Activated B cell treated with CpG ODN at 0.5 μM for 24 hours (primary cell): ENCODE data around the gene ANO5. TPM values are rescaled to one million over a fixed set of nuclear protein-coding genes. Genes with fewer than 3 reads are reported as not detected.

Experiments used
- ATAC-seq: fragments of 200-7000 bp; cut with Tn5 transposase; one replicate; pipeline ENCODE4 v1.10.0; 2021; ENCODE audit warnings: low read depth, mild to moderate bottlenecking, moderate library complexity
- CTCF ChIA-PET: fragments of 350-600 bp; sonication (Branson Sonifier 250); formaldehyde crosslinking; loops from one replicate; lab custom pipeline; 2021; ENCODE audit warnings: antibody characterized with exemption; lab: Charles Lee
- POLR2A ChIA-PET: fragments of 350-600 bp; sonication (Branson Sonifier 250); formaldehyde crosslinking; loops from one replicate; lab custom pipeline; 2021; ENCODE audit warnings: antibody characterized with exemption; lab: Charles Lee
- DNase-seq: peaks from one replicate; pipeline ENCODE4 v3.0.0; 2022
- H3K27ac Mint-ChIP-seq: one replicate; pipeline ENCODE4 v1.8.0; 2020; ENCODE audit warnings: mixed read lengths
- H3K27me3 Mint-ChIP-seq: one replicate; pipeline ENCODE4 v1.8.0; 2021; ENCODE audit warnings: mixed read lengths
- H3K36me3 Mint-ChIP-seq: one replicate; pipeline ENCODE4 v1.8.0; 2021; ENCODE audit warnings: low read depth, mixed read lengths
- H3K4me1 Mint-ChIP-seq: one replicate; pipeline ENCODE4 v1.8.0; 2021; ENCODE audit warnings: mixed read lengths
- H3K4me3 Mint-ChIP-seq: one replicate; pipeline ENCODE4 v1.8.0; 2020; ENCODE audit warnings: mild to moderate bottlenecking, mixed read lengths
- H3K9me3 Mint-ChIP-seq: one replicate; pipeline ENCODE4 v1.8.0; 2020; ENCODE audit warnings: mixed read lengths
- intact Hi-C: fragments of 100-400 bp; cut with micrococcal nuclease; formaldehyde crosslinking; loops from one replicate; pipeline ENCODE4 v1.15.1; 2024
- total RNA-seq: library from RNA; stranded (reverse); gene quantifications from 2 replicates; pipeline ENCODE4 v1.2.3, GENCODE V29; 2022
- TF ChIP-seq, protein P1 (sequence below): fragments of 200-600 bp; IDR thresholded peaks from one replicate; pipeline ENCODE4 v1.8.0; 2022; ENCODE audit warnings: antibody characterized with exemption, mild to moderate bottlenecking

Gene ANO5
- total RNA-seq, 1 donor from 2014 or later: not detected

DNA sequence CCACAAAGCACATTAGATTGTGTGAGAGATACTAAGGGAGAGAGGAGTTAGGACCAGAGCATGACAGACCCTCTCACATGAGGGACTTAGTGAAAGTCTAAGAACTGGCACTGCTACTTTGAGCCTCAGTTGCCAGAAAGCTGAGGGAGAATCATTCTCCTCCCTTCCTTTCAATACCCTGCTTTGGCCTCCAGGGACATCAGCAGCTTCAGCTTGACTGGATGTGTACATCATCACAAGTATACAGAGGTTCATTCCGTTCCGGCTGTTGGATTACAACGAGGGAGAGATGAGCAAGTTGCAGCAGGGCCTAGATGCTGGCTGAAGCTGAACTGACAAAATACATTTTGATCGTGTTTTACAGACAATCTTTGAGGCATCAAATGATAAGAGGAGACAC, 15.7 kb upstream of the ANO5 start:
- Mint-ChIP-seq H3K27me3 (no peaks in the 10 kb centered on the region), H3K36me3 (no peaks in the 10 kb centered on the region), H3K4me1 (no peaks in the 10 kb centered on the region), H3K9me3 (no peaks in the 10 kb centered on the region), H3K4me3 (no peak overlapping the region), H3K27ac (no peak overlapping the region)
- DNase-seq: no peak
- intact Hi-C loops: no loop called here
- TF ChIP-seq, protein P1, sequence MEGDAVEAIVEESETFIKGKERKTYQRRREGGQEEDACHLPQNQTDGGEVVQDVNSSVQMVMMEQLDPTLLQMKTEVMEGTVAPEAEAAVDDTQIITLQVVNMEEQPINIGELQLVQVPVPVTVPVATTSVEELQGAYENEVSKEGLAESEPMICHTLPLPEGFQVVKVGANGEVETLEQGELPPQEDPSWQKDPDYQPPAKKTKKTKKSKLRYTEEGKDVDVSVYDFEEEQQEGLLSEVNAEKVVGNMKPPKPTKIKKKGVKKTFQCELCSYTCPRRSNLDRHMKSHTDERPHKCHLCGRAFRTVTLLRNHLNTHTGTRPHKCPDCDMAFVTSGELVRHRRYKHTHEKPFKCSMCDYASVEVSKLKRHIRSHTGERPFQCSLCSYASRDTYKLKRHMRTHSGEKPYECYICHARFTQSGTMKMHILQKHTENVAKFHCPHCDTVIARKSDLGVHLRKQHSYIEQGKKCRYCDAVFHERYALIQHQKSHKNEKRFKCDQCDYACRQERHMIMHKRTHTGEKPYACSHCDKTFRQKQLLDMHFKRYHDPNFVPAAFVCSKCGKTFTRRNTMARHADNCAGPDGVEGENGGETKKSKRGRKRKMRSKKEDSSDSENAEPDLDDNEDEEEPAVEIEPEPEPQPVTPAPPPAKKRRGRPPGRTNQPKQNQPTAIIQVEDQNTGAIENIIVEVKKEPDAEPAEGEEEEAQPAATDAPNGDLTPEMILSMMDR: no peak
- POLR2A ChIA-PET: no interaction called here
- CTCF ChIA-PET: no interaction called here
- no peak for ATAC-seq

DNA sequence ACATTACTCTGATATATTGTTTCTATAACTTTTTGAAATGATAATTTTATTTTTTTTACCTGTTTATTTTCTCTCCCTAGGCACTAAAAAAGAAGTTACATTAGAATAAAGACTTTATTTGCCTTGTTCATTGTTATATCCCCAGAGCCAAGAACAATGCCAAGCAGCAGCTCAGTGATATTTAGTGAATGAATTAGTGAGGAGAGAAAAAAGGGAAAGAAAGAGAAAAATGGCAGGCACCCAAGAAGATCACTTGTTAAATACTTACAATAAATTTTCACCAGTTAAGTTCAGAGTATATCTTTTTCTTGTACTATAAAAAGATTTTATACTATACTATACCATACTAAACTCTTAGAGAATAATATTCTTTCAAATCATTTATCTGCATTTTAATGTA, 13.3 kb upstream of the ANO5 start:
- H3K27me3 Mint-ChIP-seq: no peaks in the 10 kb centered on the region
- ChIA-PET POLR2A (no interaction called here), CTCF (no interaction called here)
- intact Hi-C loops: no loop called here
- ATAC-seq (no peak), DNase-seq (no peak)
- H3K27ac Mint-ChIP-seq: no peak overlapping the region
- TF ChIP-seq, protein P1: no peak
- no peaks in the 10 kb centered on the region for H3K36me3 Mint-ChIP-seq
- H3K4me1 Mint-ChIP-seq: no peaks in the 10 kb centered on the region
- H3K4me3 Mint-ChIP-seq: no peak overlapping the region
- H3K9me3 Mint-ChIP-seq: no peaks in the 10 kb centered on the region

DNA sequence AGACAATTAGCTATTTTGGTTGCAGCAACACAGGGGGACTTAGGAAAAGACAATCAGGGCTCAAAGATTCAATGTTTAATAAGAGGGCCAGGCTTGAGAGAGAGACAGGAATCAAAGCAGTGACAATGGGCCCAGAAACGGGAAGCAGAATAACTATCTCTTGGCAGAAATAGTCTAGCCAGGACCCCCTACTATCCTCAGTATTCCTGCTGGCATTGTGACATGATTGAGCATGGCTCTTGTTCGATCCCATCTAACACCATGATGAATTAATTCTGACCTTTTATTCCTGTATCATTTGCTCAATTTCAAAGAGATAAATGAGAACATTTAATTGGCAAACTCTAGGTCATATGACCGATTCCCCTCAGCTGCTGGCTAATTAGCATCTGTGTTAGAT, 12.8 kb upstream of the ANO5 start:
- Mint-ChIP-seq H3K27me3 (no peaks in the 10 kb centered on the region), H3K27ac (no peak overlapping the region), H3K4me3 (no peak overlapping the region), H3K4me1 (no peaks in the 10 kb centered on the region), H3K9me3 (no peaks in the 10 kb centered on the region), H3K36me3 (no peaks in the 10 kb centered on the region)
- ChIA-PET CTCF (no interaction called here), POLR2A (no interaction called here)
- TF ChIP-seq, protein P1: no peak
- DNase-seq (no peak), ATAC-seq (no peak)
- intact Hi-C loops: no loop called here

DNA sequence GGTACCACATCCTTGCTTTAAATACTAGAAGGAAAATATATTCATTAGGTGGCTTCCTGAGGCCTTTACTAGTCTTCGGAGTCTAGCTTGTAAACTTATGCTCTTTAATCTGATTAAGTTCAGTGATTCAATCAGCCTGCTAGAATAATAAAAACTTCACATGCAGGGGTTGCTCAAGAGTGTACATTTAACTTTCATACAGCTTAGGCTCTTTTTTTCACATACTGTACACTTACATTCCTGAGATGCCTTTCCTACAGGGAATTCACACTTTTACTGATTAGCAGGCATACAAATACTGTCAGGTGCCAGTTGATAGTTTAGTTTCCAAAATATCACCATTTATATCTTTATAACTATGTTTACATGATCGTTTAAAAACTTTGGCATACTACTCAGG, 3.2 kb upstream of the ANO5 start:
- peaks cover 13% of the 10 kb centered on the region for H3K4me1 Mint-ChIP-seq
- CTCF ChIA-PET: no interaction called here
- POLR2A ChIA-PET: no interaction called here
- TF ChIP-seq, protein P1: no peak
- no peaks in the 10 kb centered on the region for H3K9me3 Mint-ChIP-seq
- DNase-seq (no peak), ATAC-seq (no peak)
- H3K27ac Mint-ChIP-seq: no peak overlapping the region
- intact Hi-C loops: no loop called here
- no peak overlapping the region for H3K4me3 Mint-ChIP-seq
- peaks cover 27% of the 10 kb centered on the region for H3K27me3 Mint-ChIP-seq
- H3K36me3 Mint-ChIP-seq: no peaks in the 10 kb centered on the region

DNA sequence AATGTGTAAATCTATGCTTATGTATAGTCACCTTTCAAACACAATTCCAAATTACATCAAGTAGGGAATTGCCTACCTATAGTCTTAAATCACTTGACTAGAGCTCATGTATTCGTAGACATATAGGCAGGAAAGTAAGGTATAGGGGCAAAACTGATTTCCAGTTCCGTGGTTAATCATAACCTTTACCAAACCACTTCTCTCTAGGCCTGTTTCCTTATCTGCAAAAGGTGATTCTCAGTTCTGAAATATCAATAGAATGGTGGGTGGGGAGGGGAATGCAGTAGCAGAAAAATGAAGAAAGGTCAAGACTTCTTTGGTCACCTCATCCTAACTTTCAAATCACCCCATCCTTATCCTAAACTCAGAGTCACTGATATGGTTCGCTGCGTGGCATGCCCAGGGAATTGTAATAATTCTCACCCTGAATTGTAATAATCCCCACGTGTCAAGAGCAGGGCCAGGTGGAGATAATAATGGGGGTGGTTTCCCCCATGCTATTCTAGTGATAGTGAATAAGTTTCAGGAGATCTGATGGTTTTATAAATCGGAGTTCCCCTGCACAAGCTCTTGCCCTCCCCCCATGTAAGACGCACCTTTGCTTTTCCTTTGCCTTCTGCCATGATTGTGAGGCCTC, 1.9 kb upstream of the ANO5 start:
- H3K9me3 Mint-ChIP-seq: no peaks in the 10 kb centered on the region
- ChIA-PET CTCF (no interaction called here), POLR2A (no interaction called here)
- intact Hi-C loops: no loop called here
- ATAC-seq (no peak), DNase-seq (no peak)
- H3K4me1 Mint-ChIP-seq: peaks cover 13% of the 10 kb centered on the region
- H3K4me3 Mint-ChIP-seq: no peak overlapping the region
- H3K27me3 Mint-ChIP-seq: peaks cover 30% of the 10 kb centered on the region
- H3K27ac Mint-ChIP-seq: no peak overlapping the region
- H3K36me3 Mint-ChIP-seq: no peaks in the 10 kb centered on the region
- TF ChIP-seq, protein P1: no peak
